G401 (cell line): Measurements from ENCODE around the gene PIK3R2. TPM values are rescaled to one million over a fixed set of nuclear protein-coding genes. Genes with fewer than 3 reads are reported as not detected.

Source experiments
- DNase-seq: peaks from one replicate; pipeline ENCODE4 v3.0.0-alpha.2; 2015; ENCODE audit warnings: low spot score
- in situ Hi-C: cut with HindIII; loops from 2 replicates; pipeline ENCODE4 v1.10.0; 2016; ENCODE audit warnings: low sequenced_read_pairs, mixed read lengths
- total RNA-seq: library from RNA; depleted of rRNA; stranded (reverse); fragments of >200 nt; shearing (Covaris generic); gene quantifications from 2 replicates; pipeline ENCODE4 v1.2.3, GENCODE V29; 2014

PIK3R2 gene
- total RNA-seq, 1 experiment from 2014 or later = 7.9 TPM

GRCh38 chr19:18122424-18122823 is 30.5 kb upstream of the PIK3R2 start:
- DNase-seq = no peak
- in situ Hi-C loops = no loop called here

GRCh38 chr19:18122860-18123795 is 29.8 kb upstream of the PIK3R2 start:
- in situ Hi-C loops = no loop called here
- DNase-seq = no peak

GRCh38 chr19:18123819-18124218 is 29.1 kb upstream of the PIK3R2 start:
- DNase-seq = no peak
- in situ Hi-C loops = no loop called here

GRCh38 chr19:18126097-18126496 is 26.9 kb upstream of the PIK3R2 start:
- in situ Hi-C loops = no loop called here
- no peak for DNase-seq

- DNase-seq = no peak
- in situ Hi-C loops = no loop called here
Measured at GRCh38 chr19:18128044-18128443, 24.9 kb upstream of the PIK3R2 start.

- no peak for DNase-seq
- in situ Hi-C loops = no loop called here
Measured at GRCh38 chr19:18128805-18129204, 24.2 kb upstream of the PIK3R2 start.

- DNase-seq = no peak
- in situ Hi-C loops = no loop called here
Measured at GRCh38 chr19:18130523-18131242, 22.3 kb upstream of the PIK3R2 start.

GRCh38 chr19:18131841-18132596 is 20.9 kb upstream of the PIK3R2 start:
- in situ Hi-C loops = no loop called here
- DNase-seq = no peak

- in situ Hi-C loops = no loop called here
- no peak for DNase-seq
Measured at GRCh38 chr19:18135712-18136584, 17.0 kb upstream of the PIK3R2 start.

GRCh38 chr19:18137242-18137641 is 15.7 kb upstream of the PIK3R2 start:
- in situ Hi-C loops = no loop called here
- DNase-seq = no peak

GRCh38 chr19:18137657-18138339 is 15.2 kb upstream of the PIK3R2 start:
- no peak for DNase-seq
- in situ Hi-C loops = no loop called here

- in situ Hi-C loops = no loop called here
- DNase-seq = no peak
Measured at GRCh38 chr19:18140473-18140872, 12.5 kb upstream of the PIK3R2 start.

- in situ Hi-C loops = no loop called here
- DNase-seq = no peak
Measured at GRCh38 chr19:18141031-18141430, 11.9 kb upstream of the PIK3R2 start.

- no peak for DNase-seq
- in situ Hi-C loops = no loop called here
Measured at GRCh38 chr19:18143902-18144301, 9.1 kb upstream of the PIK3R2 start.

- in situ Hi-C loops = no loop called here
- no peak for DNase-seq
Measured at GRCh38 chr19:18144361-18144760, 8.6 kb upstream of the PIK3R2 start.

- in situ Hi-C loops = no loop called here
- DNase-seq = no peak
Measured at GRCh38 chr19:18144906-18145305, 8.1 kb upstream of the PIK3R2 start.

- DNase-seq = no peak
- in situ Hi-C loops = no loop called here
Measured at GRCh38 chr19:18145391-18145999, 7.5 kb upstream of the PIK3R2 start.

GRCh38 chr19:18147396-18147795 is 5.6 kb upstream of the PIK3R2 start:
- DNase-seq = no peak
- in situ Hi-C loops = no loop called here
